Measurements from ENCODE around the gene LPO. TPM values are rescaled to one million over a fixed set of nuclear protein-coding genes. Genes with fewer than 3 reads are reported as not detected.

LPO gene
- total and polyA plus RNA-seq, 2 donors, result 0.09 to 0.23 TPM

GRCh38 chr17:58235821-58236220, 2.6 kb upstream of the LPO start:
- Histone ChIP-seq H3K27ac (ENCODE audit: low read depth in 1 of 2, low read length in 1 of 2) (no peak overlapping the region), H3K4me1 (ENCODE audit: control insufficient read depth in 2 of 2, insufficient read depth in 2 of 2, low read length in 2 of 2) (no peaks in the 10 kb centered on the region), H3K27me3 (ENCODE audit: control insufficient read depth in 2 of 2, insufficient read depth in 1 of 2, low read length in 1 of 2) (peaks cover 0 to 37% of the 10 kb centered on the region in 2 donors), H3K9me3 (ENCODE audit: control insufficient read depth in 2 of 2, insufficient read depth in 1 of 2, low read length in 1 of 2) (no peaks in the 10 kb centered on the region), H3K36me3 (ENCODE audit: control insufficient read depth in 2 of 2, insufficient read depth in 2 of 2, low read length in 1 of 2) (no peaks in the 10 kb centered on the region), H3K4me3 (ENCODE audit: low read length in 2 of 2) (no peak overlapping the region)
- 81% methylated on average over 1 of the region's 1 CpG for WGBS
- DNase-seq (ENCODE audit: low read depth in 6 of 9, low spot score in 9 of 9), result no peak

DNA sequence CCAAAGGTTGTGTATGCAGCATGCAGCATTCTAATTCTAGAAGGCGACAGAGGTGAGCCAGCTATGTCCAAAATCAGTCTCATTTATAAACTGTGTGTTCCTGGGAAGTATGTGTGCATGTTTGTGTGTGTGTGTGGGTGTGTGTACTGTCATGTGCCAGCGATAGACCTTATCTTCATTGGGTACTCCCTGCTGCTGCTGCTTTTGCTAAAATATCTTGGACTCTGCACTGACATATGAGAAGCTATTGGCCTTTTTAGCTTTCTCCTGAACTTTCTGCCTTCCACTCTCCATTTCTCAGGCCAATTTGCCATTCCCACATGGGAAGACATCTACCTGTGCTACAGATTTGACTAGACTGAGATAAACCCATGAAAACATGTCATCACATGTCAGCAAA, 2.0 kb upstream of the LPO start:
- H3K36me3 ChIP-seq (ENCODE audit: control insufficient read depth in 2 of 2, insufficient read depth in 2 of 2, low read length in 1 of 2), result no peaks in the 10 kb centered on the region
- no peaks in the 10 kb centered on the region for H3K4me1 ChIP-seq (ENCODE audit: control insufficient read depth in 2 of 2, insufficient read depth in 2 of 2, low read length in 2 of 2)
- H3K9me3 ChIP-seq (ENCODE audit: control insufficient read depth in 2 of 2, insufficient read depth in 1 of 2, low read length in 1 of 2), result no peaks in the 10 kb centered on the region
- DNase-seq (ENCODE audit: low read depth in 6 of 9, low spot score in 9 of 9), result no peak
- peaks cover 0 to 42% of the 10 kb centered on the region in 2 donors for H3K27me3 ChIP-seq (ENCODE audit: control insufficient read depth in 2 of 2, insufficient read depth in 1 of 2, low read length in 1 of 2)
- H3K27ac ChIP-seq (ENCODE audit: low read depth in 1 of 2, low read length in 1 of 2), result no peak overlapping the region
- 89% methylated on average over 2 of the region's 2 CpGs for WGBS
- no peak overlapping the region for H3K4me3 ChIP-seq (ENCODE audit: low read length in 2 of 2)

DNA sequence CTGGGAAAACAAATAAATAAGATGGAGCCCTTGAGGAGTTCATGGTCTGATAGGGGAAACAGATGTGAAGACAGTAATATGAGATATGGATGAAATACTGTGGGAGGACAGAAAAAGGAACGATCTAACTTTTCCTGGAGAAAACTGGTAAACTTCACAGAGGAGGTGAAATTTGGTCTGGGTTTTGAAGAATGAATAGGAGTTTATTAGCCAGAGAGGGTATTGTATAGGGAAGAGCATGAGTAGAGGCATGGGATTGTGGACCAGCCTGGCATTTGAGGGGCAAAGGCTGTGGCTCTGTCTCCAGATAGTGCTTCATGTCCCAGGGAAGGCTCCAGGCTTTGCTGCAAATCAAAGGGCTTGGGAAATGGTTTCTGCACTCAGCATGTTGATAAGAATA, 1.6 kb downstream of the LPO start:
- no peaks in the 10 kb centered on the region for H3K9me3 ChIP-seq (ENCODE audit: control insufficient read depth in 2 of 2, insufficient read depth in 1 of 2, low read length in 1 of 2)
- peaks cover 0 to 49% of the 10 kb centered on the region in 2 donors for H3K27me3 ChIP-seq (ENCODE audit: control insufficient read depth in 2 of 2, insufficient read depth in 1 of 2, low read length in 1 of 2)
- no peak overlapping the region for H3K4me3 ChIP-seq (ENCODE audit: low read length in 2 of 2)
- no peaks in the 10 kb centered on the region for H3K36me3 ChIP-seq (ENCODE audit: control insufficient read depth in 2 of 2, insufficient read depth in 2 of 2, low read length in 1 of 2)
- no peak for DNase-seq (ENCODE audit: low read depth in 6 of 9, low spot score in 9 of 9)
- 53% methylated on average over 1 of the region's 1 CpG for WGBS
- no peaks in the 10 kb centered on the region for H3K4me1 ChIP-seq (ENCODE audit: control insufficient read depth in 2 of 2, insufficient read depth in 2 of 2, low read length in 2 of 2)
- H3K27ac ChIP-seq (ENCODE audit: low read depth in 1 of 2, low read length in 1 of 2), result no peak overlapping the region

DNA sequence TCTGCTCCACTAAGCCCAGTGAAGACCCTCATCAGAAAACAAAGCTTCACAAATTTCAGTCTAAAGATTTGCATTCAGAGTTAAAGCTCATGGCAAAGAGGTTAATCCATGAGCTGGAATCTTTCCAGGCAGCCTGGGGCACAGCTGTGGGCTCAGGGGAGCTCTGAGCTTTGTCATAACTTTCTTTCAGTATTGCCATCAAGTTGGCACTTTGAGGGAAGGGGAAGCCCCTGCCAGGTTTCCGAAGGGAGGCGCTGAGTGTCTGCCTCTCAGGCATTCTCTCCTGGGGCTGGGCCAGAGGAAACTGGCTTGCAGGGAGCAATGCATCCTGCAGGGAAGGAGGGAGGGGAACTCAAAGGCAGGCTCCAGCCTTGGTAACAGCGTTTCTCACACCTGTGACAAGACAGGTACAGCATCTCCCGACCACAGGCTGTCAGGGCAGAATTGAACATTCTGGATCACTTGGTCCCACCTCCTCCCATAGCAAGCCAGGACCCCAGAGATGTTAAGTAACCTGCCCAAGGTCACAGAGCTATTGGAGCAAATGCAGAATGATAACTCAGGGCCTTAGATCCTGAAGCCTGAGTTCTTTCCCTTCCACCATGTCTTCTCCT, 3.9 kb downstream of the LPO start:
- 21% methylated on average over 4 of the region's 4 CpGs for WGBS
- no peak overlapping the region for H3K27ac ChIP-seq (ENCODE audit: low read depth in 1 of 2, low read length in 1 of 2)
- H3K9me3 ChIP-seq (ENCODE audit: control insufficient read depth in 2 of 2, insufficient read depth in 1 of 2, low read length in 1 of 2), result no peaks in the 10 kb centered on the region
- H3K36me3 ChIP-seq (ENCODE audit: control insufficient read depth in 2 of 2, insufficient read depth in 2 of 2, low read length in 1 of 2), result no peaks in the 10 kb centered on the region
- no peak for DNase-seq (ENCODE audit: low read depth in 6 of 9, low spot score in 9 of 9)
- no peak overlapping the region for H3K4me3 ChIP-seq (ENCODE audit: low read length in 2 of 2)
- H3K27me3 ChIP-seq (ENCODE audit: control insufficient read depth in 2 of 2, insufficient read depth in 1 of 2, low read length in 1 of 2), result peaks cover 0 to 37% of the 10 kb centered on the region in 2 donors
- H3K4me1 ChIP-seq (ENCODE audit: control insufficient read depth in 2 of 2, insufficient read depth in 2 of 2, low read length in 2 of 2), result no peaks in the 10 kb centered on the region

GRCh38 chr17:58244963-58245362, 6.6 kb downstream of the LPO start:
- H3K4me1 ChIP-seq (ENCODE audit: control insufficient read depth in 2 of 2, insufficient read depth in 2 of 2, low read length in 2 of 2), result peaks cover 0 to 12% of the 10 kb centered on the region in 2 donors
- DNase-seq (ENCODE audit: low read depth in 6 of 9, low spot score in 9 of 9), result no peak
- no peaks in the 10 kb centered on the region for H3K9me3 ChIP-seq (ENCODE audit: control insufficient read depth in 2 of 2, insufficient read depth in 1 of 2, low read length in 1 of 2)
- H3K4me3 ChIP-seq (ENCODE audit: low read length in 2 of 2), result no peak overlapping the region
- H3K27me3 ChIP-seq (ENCODE audit: control insufficient read depth in 2 of 2, insufficient read depth in 1 of 2, low read length in 1 of 2), result peaks cover 8 to 51% of the 10 kb centered on the region in 2 donors
- WGBS, result 96% methylated on average over 6 of the region's 6 CpGs
- H3K27ac ChIP-seq (ENCODE audit: low read depth in 1 of 2, low read length in 1 of 2), result no peak overlapping the region
- no peaks in the 10 kb centered on the region for H3K36me3 ChIP-seq (ENCODE audit: control insufficient read depth in 2 of 2, insufficient read depth in 2 of 2, low read length in 1 of 2)

DNA sequence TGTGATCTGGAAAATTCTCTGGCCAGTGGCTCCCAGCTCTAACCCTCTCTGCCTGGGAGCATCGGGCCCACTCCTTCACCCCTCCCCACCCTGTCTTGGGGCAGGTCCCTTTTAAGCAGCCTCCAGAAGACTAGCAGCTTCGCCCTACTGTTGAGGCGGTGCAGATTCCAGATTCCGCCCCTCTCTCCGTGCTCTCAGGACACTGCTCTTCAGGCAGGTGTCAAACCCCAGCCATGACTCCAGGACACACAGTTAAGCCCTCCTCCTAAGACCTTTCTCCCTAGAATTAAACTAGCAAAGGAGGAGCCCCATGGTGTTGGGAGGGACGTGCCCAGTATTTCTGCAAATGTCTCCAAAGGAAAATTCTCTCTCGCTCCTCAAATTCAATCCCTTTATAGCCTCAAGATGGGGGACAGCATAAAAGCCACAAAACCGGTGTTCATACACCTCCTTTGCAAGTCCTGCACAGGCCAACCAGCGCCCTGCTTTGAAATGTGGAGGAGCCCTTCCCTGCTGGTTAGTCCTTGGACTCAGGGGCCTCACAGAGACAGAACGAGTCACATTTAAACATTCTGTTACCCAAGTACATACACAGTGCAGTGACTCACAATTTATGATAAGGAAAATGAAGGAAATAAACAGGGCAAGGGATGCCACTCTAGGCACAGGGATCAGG, 7.2 kb downstream of the LPO start:
- Histone ChIP-seq H3K27me3 (ENCODE audit: control insufficient read depth in 2 of 2, insufficient read depth in 1 of 2, low read length in 1 of 2) (peaks cover 8 to 50% of the 10 kb centered on the region in 2 donors), H3K4me1 (ENCODE audit: control insufficient read depth in 2 of 2, insufficient read depth in 2 of 2, low read length in 2 of 2) (peaks cover 0 to 13% of the 10 kb centered on the region in 2 donors), H3K36me3 (ENCODE audit: control insufficient read depth in 2 of 2, insufficient read depth in 2 of 2, low read length in 1 of 2) (no peaks in the 10 kb centered on the region)

GRCh38 chr17:58246104-58246740, 7.8 kb downstream of the LPO start:
- 96% methylated on average over 13 of the region's 13 CpGs for WGBS
- H3K27ac ChIP-seq (ENCODE audit: low read depth in 1 of 2, low read length in 1 of 2), result no peak overlapping the region
- no peaks in the 10 kb centered on the region for H3K9me3 ChIP-seq (ENCODE audit: control insufficient read depth in 2 of 2, insufficient read depth in 1 of 2, low read length in 1 of 2)
- H3K4me3 ChIP-seq (ENCODE audit: low read length in 2 of 2), result no peak overlapping the region
- peaks cover 8 to 47% of the 10 kb centered on the region in 2 donors for H3K27me3 ChIP-seq (ENCODE audit: control insufficient read depth in 2 of 2, insufficient read depth in 1 of 2, low read length in 1 of 2)
- peaks cover 0 to 13% of the 10 kb centered on the region in 2 donors for H3K4me1 ChIP-seq (ENCODE audit: control insufficient read depth in 2 of 2, insufficient read depth in 2 of 2, low read length in 2 of 2)
- no peaks in the 10 kb centered on the region for H3K36me3 ChIP-seq (ENCODE audit: control insufficient read depth in 2 of 2, insufficient read depth in 2 of 2, low read length in 1 of 2)
- no peak for DNase-seq (ENCODE audit: low read depth in 6 of 9, low spot score in 9 of 9)

More for the DNA sequence above, 7.2 kb downstream of the LPO start:
- H3K27ac ChIP-seq (ENCODE audit: low read depth in 1 of 2, low read length in 1 of 2), result no peak overlapping the region
- H3K9me3 ChIP-seq (ENCODE audit: control insufficient read depth in 2 of 2, insufficient read depth in 1 of 2, low read length in 1 of 2), result no peaks in the 10 kb centered on the region
- H3K4me3 ChIP-seq (ENCODE audit: low read length in 2 of 2), result no peak overlapping the region
- no peak for DNase-seq (ENCODE audit: low read depth in 6 of 9, low spot score in 9 of 9)
- WGBS, result 91% methylated on average over 10 of the region's 10 CpGs

DNA sequence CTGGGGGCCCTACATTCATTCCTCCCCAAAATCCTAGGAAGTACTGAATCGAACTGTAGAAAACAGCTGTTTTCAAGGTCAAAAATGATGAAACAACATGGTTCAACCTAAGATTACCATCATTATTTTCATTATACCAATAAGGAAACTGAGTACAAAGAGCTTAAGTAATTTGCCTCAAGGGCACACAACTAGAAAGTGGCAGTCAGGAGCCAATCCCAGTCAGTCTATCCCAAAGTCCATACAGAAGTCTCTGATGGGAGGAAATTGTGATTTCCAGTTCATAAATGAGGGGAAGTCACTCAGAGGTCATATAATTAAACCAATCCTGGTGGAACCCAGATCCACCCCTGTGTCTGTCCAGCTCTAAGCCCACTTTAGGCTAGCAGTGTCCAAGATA, 8.4 kb downstream of the LPO start:
- Histone ChIP-seq H3K27me3 (ENCODE audit: control insufficient read depth in 2 of 2, insufficient read depth in 1 of 2, low read length in 1 of 2) (peaks cover 8 to 43% of the 10 kb centered on the region in 2 donors), H3K27ac (ENCODE audit: low read depth in 1 of 2, low read length in 1 of 2) (no peak overlapping the region), H3K9me3 (ENCODE audit: control insufficient read depth in 2 of 2, insufficient read depth in 1 of 2, low read length in 1 of 2) (no peaks in the 10 kb centered on the region), H3K4me1 (ENCODE audit: control insufficient read depth in 2 of 2, insufficient read depth in 2 of 2, low read length in 2 of 2) (peaks cover 0 to 13% of the 10 kb centered on the region in 2 donors), H3K36me3 (ENCODE audit: control insufficient read depth in 2 of 2, insufficient read depth in 2 of 2, low read length in 1 of 2) (no peaks in the 10 kb centered on the region), H3K4me3 (ENCODE audit: low read length in 2 of 2) (no peak overlapping the region)
- 100% methylated on average over 1 of the region's 1 CpG for WGBS
- DNase-seq (ENCODE audit: low read depth in 6 of 9, low spot score in 9 of 9), result no peak

All from thymus (tissue), 11 donors.